Body of pancreas (tissue), 4 donors: Measurements from ENCODE around the gene CD84.

Experiments used
- POLR2A ChIP-seq, 3 donors: fragments of 450-650 bp; IDR thresholded peaks; one replicate each; pipeline ENCODE4 v1.6.1; 2016; ENCODE audit warnings: antibody characterized with exemption in 3 of 3, mild to moderate bottlenecking in 2 of 3
- TF ChIP-seq, protein P1 (sequence below), 7 experiments: fragments of 450-650 bp in 4 of 7; fragments of 200-600 bp in 3 of 7; sonication (generic) in 3 of 7; IDR thresholded peaks; one replicate each; pipeline ENCODE4 v1.5.1; 2016 to 2019; ENCODE audit warnings: antibody characterized with exemption in 7 of 7

DNA sequence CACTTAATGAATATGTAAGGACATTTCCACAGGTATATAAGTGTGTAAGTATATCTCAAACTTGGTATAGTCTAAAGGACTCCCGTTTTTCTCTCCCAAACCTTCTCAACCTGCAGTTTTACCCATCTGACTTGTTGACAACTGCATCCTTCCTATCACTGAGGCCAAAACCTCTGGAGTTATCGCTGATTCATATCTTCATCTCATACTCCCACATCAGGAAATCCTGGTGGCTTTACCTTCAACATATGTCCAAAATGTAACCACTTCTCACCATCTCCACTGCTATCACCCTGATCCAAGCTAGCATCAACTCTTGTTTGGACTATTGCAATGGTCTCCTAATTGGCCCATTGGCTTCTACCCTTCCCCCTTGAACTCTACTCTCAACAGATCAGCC, 86.7 kb downstream of the CD84 start:
- TF ChIP-seq, protein P1, sequence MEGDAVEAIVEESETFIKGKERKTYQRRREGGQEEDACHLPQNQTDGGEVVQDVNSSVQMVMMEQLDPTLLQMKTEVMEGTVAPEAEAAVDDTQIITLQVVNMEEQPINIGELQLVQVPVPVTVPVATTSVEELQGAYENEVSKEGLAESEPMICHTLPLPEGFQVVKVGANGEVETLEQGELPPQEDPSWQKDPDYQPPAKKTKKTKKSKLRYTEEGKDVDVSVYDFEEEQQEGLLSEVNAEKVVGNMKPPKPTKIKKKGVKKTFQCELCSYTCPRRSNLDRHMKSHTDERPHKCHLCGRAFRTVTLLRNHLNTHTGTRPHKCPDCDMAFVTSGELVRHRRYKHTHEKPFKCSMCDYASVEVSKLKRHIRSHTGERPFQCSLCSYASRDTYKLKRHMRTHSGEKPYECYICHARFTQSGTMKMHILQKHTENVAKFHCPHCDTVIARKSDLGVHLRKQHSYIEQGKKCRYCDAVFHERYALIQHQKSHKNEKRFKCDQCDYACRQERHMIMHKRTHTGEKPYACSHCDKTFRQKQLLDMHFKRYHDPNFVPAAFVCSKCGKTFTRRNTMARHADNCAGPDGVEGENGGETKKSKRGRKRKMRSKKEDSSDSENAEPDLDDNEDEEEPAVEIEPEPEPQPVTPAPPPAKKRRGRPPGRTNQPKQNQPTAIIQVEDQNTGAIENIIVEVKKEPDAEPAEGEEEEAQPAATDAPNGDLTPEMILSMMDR (IDR thresholded peaks at IDR 0.05) = no peak
- TF ChIP-seq POLR2A (IDR thresholded peaks at IDR 0.05) = no peak
